Measurements from ENCODE around the gene NFYA.

The NFYA gene

DNA sequence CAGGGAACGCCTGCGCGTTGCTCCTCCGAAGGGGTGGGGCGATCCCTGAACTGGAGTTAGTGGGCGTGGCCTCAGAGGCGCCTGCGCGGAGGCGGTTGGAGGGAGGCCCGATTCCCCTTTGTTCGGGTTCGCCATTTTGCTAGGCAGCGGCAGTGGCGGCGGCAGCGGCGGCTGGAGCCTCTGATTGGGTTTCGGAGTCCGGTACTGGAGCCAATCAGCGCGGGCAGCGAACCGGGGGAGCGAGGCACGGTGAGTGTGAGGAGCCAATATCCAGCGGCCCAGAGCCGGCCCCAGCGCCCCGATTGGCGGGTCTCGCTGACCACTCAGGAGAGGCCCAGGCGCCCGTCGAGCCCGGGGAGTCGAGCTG, at the start of gene NFYA:
Gene NFYA (plus strand): TSS at position 139 of the 367 bp plus-strand sequence. CDS start 6,116 bp downstream, outside the sequence.
- DNase-seq, result no peak

DNA sequence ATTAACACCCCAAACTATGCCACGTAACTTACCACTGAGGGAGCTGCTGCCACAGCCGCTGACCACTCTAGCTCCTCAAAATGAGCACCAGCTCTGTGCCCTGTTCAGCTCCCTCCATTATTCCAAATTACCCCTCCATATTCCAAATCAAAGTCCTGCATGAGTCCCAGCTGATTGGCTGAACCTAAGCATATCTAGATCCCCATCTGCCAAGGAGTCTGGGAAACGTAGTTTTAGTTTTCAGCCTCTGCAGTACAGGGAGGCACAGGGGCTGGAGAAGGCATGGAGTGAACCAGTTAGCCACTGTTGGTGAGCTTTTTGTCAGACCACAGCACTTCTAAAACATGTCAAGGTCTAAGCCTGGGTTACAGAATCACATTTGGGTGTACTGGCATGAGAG, 49.7 kb upstream of the NFYA start:
- DNase-seq, result no peak

DNA sequence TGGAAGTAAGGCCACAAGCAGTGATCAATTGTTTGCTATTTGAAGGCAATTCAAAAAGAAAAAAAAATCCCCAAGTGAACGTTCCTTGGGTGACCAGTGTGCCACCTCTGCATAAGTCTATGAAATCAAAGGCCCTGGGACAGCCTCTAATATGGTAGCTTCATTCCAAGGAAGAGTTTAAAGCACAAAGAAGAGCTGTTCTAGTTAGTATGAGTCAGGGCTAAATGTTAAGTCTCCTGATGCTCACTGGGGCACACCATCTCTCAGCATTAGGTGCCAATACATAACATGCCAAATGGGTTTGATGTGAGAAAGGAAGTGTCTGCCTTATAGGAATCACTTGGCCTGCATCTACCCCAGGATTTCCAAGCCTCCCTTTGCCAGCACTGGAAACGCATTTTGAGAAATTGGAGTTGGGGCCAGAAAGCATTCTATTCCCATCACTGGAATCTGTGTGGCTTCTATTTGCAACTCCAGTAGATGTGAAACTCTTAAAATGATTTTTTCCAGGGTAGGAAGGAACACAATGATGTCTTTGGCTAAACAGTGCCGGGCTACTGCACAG, 46.7 kb upstream of the NFYA start:
- no peak for DNase-seq

DNA sequence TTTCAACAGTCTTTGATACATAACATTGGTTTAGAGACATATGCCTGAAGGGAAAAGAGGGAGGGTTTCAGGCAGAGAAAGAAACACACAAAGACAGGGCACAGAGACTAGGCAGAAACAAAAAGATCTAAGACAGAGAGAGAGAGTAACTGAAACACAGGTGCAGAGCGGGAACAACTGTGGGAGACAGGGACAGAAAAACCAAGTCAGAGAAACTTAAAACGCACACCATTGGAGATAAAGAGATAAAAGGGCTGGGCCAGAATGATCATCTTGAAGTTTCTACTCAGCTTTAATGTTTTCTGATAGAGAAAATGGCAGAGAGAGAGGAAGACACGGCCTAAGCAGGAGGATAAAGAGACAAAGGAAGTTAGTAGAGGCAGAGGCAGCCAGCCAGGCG, 45.5 kb upstream of the NFYA start:
- no peak for DNase-seq

DNA sequence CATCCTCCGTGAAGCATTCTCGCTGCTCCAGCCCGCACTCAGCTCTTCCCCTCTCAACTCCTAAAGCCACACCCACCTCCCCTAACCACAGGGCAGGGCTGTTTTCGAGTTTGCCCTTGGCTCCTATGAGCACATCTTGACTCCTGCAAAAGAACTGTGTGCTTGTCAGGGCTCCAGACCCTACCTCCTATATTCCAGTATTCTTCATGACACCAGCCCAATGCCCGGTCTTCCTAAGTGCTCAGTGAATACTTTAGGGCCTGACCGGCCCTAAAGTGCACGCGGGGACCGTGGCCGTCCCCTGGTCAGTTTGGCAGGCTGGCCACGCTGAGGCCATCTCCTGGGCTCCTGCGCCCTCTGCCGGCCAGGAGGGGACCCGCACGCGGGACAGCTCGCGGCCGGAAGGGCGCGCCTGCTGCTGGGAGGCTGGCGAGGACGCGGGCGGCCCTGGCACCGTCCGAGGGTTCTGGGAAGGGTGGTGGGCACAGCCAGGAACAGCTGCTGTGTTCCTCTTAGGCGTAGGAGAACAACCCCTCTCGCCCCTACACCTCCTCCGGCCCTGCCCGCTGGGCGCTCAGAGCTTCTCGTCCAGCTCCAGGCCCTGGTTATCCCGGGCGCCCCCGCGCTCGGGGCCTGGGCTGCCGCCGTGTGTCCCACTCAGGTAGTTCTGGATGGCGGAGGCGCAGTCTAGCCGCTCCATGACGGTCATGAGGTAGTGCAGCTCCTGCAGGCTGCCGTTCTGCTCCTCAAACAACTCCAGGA, 44.8 kb upstream of the NFYA start:
- no peak for DNase-seq

DNA sequence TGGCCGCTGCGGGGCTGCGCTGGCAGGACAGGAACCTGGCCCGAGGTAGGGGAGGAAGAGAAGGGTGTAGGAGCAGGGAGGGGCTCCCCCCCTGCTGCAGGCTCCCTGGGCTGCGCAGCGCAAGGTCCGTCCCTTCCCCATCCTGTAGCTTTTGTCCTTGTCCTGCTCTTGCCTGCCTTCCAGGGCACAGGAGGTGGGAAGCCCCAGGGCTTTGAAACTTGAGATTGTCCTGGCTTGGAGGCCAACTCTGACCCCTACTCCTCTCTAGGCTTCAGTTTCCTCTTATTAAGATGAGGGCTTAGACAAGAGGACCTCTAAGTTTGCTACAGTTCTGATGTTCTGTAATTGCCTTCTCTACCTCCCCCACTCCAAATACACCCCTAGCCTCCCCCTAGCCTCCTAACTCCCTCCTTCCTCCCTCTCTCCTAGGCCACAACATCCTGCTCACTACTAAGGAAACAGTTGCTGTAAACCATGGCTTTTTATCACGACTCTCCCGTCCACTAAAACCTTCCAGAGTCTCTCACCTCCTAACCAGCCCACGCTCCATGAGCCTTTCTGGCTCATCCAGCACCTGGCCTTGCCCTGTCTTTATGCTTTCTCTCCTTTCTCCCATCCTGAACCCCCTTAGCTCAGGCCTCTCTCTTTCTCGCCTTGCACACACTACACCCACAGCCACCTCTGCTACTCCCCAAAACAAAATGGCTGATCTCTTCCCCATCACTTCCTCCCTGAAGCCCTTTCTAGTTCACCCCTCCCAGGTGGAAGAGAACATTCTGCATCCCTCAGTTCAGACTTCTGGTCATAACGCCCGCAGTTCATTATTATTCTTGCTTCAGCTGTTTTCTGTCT, 44.0 kb upstream of the NFYA start:
- no peak for DNase-seq

DNA sequence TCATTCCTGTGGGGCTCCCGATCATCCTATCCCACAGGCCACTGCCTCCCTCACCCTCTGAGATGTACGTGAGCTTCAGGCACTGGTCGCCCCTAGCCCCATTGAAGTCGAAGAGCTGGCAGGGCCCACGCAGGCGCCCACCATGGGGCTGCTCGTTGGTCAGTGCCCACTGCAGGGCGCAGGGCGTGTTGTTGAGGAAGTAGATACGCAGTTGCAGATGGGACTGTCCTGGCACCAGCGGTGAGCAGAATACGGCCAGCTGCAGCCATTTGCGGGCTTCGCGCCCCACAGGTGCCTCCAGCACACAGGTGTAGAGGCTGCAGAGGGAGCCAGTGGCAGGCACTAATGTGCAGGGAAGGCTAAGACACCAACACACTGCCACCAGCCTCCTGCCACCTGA, 39.9 kb upstream of the NFYA start:
- DNase-seq, result no peak

DNA sequence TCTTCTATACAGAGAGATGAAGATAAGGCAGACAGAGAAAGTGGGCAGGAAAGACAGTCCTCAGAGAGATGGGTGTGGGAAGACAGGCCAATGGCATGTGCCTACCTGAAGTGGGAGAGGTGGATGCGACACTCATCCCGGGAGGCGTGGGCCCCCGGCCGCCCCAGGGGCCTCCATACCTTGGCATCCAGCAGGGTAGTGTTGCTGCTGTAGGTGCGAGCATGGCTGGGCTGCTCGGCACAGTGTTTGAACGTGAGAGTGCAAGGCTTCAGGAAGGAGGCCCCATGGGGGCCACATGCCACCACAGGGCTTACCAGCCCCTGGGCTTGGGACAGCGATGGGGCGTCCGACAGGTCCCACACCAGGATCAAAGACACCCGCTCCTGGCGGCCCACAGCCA, 39.0 kb upstream of the NFYA start:
- no peak for DNase-seq

DNA sequence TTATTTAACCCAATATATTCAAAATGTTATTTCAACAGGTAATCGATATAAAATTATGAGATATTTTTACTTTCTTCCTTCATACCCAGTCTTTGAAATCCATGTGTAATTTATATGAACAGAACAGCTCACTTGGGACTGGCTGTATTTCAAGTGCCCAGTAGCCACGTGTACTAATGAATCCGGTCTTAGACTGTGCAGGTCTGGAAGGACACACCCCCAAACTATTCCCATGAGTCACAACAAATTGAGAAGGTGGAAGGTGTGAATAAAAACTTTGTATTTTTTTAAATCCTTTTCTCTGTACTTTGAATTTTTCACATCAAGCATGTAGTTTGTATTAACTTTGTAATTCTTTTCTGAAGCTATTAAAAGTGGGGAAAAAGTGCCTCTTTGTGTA, 36.6 kb upstream of the NFYA start:
- no peak for DNase-seq

DNA sequence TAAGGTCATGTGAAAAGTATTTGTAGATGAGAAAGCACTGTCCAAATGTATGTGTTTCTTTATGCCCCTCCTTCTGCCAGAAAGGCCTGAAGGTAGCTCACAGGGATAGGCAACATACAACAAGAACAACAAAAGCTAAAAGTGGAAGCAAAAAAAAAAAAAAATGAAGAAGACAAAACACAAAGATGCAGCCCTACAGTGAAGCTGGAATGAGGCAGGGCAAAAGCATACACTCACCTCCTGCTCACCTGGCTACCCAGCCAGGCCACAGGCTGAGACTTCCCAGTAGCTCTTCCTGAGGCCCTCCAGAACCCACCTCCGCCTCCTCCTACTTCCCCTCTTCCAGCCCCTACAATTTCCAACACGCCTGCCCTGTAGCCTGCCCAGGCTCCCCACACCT, 36.2 kb upstream of the NFYA start:
- no peak for DNase-seq

DNA sequence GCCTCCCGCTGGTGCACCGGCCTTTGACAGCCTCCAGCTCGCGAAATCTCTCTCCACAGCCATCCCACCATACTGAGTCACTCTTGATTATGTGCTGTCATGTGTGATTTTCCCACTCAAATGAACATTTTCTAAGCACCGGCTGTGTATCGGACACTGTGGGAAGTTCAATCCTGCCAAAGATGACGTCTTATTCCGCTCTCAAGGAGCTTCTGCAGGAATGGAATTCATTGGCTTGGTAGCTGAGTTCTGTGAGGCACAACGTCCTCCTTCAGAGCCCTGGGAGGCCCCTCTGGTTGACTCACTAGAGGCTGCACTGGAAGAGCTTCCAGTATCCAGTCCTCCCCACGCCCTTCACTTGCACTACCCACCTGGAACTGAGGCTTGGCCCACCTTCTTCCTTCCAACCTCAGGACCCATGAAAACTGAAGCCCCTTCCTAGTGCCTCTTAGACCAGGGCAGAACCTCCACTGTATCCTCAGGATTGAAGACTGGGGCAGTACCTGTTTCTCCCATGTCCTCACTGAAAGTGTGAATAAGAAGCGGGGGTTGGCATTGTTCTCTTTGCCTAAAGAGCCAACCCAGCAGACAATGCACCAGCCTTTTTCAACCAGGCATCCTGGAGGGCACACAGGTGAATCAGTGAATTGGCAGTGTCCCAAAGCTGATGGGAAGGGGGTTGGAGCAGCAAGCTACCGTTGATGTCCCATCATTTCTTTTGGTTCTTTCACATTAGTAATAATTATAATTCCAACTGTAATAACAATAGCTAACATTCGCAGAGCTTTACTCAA, 35.5 kb upstream of the NFYA start:
- no peak for DNase-seq

DNA sequence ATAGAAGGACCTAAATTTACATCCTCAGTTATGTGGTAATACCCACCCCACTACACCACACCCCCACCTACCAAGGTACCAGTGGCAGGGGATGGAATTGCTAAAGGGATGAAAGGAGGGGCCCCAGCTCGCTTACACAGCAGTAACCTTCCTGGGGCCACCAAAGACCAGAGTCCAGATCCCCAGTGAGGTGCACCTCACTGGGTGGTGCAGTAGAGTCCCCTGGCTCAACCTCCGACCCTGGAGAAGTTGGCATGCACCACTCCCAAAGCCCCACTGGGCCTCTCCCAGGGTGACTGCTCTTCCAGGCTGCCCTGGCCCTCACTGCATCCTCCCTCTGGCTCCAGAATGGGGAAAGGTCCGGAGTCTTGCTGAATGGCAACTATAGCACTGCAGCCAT, 34.6 kb upstream of the NFYA start:
- no peak for DNase-seq

DNA sequence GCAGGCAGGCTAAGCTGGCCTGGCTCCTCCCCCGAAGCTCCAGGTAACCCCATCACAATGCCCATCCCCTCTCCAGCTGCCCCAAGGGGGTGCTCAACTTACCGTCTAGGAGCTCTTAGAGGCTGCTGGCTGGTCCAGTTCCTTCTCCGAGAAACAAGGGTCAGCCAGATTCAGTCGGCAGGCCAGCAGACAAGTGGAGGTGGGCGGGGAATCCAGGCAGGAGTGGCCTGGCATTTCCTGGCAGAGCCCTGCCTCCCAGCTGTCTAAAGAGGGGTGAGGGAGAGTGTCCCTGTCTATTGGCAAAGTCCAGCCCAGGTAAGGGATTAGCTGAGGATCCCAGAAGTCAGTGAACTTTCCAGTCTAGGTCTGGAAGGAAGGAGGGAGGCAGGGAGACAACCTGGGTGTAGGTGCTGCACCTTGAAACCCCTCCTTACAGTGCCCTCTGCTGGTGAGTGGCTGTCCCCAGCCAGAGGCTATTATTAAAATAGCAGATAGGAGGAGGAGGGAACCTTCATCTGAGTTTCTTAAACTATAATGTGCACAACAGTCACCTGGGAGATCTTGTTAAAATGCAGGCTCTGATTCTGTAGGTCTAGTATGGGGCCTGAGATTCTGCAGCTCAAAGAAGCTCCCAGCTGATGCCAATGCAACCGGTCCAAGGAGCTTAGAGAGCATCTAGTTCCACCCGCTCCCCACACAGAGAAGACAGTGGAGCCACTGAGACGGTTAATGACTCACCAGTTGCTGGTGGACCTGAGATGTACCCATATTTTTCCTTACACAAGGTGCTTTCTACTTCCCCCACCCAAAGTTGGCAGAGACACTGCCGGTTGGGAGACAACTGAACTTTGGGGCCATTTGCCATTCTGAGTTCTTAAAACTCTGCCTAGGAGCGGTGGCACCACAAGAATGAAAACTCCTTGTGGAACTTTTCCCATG, 33.4 kb upstream of the NFYA start, which contains the start of gene UNC5CL:
Gene UNC5CL (minus strand): TSS at position 162 of the 939 bp plus-strand sequence. CDS start 4,147 bp downstream, outside the sequence.
- peak; percentile 10 for DNase-seq

DNA sequence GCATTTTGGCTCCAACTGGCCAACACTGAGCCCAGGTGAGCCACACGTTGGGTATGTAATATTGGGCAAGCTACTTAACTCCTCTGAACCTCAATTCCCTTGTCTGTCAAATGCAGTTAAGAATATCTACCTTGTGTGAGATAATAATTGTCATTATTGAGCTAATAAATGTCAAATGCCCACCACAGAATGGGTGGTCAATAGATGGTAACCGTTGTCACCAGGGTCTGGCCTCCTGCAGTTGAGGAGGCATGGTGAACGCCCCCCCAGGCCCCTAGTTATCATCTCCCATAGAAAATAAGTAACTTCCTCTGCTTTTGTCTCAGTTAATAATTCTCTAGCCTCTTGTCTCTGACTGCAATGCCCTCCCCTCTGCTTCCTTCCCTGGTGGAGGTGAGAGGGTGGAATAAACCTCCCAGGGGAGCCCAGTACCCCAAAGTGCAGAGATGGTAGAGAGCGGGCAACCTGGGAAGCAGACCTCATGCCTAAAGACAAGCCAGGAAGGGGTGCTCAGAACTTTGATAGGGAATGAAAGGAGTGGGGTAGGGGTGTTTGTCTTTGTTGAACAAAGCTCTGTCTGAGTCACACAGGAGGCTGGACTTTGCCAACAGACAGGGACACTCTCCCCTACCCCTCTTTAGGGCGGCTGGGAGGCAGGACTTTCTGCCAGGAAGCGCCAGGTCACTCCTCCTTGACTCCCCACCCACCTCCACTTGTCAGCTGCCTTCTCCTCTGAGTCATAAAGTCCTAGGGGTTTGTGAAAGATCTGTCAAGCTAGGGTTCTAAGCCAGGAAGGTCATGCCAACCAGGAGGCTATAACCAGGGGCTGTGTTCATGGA, 32.5 kb upstream of the NFYA start:
- no peak for DNase-seq

DNA sequence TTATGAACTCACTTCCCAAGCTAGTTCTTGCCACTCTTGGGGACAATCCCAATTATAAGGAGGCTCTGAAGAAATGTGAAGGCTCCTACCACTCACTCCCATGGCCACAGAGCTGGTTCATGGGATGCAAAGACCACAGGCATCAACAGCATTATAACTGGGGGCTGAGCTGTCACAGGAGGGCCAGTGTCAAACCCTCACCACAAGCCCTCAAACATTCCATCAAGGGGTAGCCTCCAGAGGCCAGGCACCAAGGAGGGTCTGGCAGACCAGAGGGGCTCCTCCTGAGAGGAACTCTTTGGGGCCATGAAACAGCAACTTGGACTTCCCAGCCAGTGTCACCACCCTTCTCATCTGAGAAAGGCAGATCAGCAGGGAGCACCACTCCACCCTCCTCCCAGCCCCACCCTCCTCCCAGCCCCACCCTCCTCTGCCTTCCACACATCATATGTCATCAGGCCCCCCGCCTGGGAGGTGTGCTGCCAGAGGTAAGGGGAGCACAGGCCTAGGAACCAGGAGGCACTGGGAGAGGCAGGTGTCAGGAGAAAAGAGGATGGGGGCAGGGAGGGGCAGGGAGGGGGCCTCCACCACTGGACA, 31.7 kb upstream of the NFYA start:
- no peak for DNase-seq

DNA sequence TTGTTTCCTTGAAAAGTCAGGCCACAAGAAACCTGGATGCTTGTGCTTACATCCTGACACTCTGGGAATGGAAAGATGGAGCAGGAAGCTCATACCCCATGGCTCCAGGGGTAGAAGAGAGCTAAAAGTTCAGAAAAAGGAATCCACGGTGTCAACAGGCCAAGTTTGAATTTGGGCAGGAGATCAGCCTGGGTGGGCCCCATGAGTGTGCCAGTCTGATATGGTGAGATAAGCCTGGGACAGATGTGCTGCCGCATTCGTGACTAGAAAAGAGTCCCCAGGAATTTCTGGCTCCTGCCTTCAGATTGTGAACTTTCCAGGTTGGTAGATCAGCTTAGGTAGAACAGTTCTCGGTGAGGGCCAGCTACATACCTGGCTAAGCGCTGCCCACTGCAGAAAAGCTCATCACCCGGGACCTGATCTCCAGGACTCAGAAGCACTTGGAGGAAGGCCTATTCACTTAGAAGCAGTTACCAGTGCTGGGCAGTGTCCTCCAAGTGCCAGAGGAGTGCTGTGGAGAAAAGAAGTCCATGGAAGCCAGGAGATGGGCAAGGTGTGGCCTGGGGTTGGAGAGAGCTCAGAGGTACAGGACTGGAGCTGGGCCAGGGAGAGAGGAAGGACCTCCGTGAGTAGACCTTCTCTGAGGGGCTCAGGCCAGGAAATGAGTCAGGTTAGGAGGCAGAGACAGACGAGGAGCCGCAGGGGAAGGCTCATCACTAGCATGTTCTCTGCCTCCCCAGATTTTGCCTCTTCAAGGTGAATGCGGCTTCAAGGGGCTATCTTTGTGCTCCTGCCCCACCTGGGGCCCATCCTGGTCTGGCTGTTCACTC, 30.3 kb upstream of the NFYA start, which contains the start of gene TSPO2:
Gene TSPO2 (plus strand): TSS at position 242 of the 830 bp plus-strand sequence. CDS start 519 bp downstream, at position 761.
- DNase-seq, result no peak

DNA sequence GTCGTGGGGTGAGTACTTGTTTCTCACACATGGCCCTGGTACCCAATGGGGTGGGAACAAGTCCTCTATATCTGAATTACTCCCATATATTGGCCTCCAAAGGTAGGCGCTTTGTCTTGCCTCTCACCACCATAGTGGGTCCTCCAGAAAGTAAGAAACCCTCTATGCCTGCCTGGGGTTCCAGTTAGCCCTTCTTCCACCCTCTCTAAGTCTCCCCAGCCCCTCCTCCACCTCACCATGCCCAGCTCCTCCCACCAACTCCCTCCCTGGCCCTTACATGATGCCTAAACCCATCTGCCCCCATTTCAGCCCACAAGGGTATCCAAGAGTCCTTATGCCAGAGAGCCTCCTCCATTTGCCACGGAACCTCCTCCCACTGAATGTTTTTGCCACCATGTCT, 29.6 kb upstream of the NFYA start:
- DNase-seq, result no peak

DNA sequence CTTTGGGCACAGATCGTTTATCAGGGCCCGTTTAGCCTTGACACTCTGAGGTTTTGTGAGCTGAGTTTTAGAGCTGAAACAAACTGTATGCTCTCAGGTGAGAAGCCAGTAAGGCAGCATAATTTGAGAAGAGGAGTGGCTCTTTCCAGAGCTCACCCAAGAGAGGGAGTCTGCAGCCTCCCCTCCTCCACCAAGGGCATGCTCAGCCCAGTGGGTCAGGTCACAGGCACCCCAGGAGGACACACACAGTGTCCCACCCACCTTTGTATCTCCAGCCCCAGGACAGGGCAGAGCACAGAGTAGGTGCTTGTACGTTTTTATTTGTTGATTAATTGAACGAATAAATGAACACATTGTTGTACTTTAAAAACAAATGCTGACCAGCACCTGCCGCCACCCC, 27.1 kb upstream of the NFYA start:
- DNase-seq, result no peak

DNA sequence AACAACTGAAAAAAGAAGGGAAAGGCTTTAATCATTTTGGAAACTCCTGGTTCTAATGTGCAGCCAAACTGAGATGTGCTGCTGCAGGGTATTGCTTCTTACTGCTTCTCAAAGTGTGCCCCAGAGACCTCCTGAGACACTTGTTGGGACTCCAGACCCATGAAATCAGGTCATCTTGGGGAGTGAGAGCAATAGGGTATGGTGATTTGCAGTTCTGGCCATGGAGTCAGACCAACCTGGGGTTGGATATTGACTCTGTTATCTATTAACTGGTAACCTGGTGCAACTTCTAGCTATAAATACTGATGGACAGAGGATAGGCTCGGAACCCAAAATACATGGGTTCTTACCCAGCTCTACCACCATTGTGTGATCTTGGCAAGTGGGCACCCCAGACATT, 26.7 kb upstream of the NFYA start:
- DNase-seq, result no peak

Measured in NCI-H2171 (cell line).